Measurements from ENCODE around the gene YPEL2.

DNA sequence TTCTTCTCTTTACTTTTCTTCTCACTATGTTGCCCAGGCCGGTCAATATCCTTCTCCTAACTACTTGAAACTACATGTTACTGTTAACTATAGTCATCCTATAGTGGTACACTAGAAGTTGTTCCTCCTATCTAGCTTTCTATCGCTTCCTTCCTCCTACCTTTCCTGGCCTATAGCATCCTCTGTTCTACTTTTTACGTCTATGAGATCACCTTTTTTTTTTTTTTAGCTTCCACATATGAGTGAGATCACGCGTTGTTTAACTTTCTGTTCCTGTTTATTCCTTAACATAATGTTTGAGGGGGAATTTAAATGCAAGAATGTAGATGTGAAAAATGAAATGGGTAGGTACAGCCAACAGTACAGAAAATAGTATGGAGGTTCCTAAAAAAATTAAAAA is 30.5 kb upstream of the YPEL2 start:
- TF ChIP-seq, protein P1, sequence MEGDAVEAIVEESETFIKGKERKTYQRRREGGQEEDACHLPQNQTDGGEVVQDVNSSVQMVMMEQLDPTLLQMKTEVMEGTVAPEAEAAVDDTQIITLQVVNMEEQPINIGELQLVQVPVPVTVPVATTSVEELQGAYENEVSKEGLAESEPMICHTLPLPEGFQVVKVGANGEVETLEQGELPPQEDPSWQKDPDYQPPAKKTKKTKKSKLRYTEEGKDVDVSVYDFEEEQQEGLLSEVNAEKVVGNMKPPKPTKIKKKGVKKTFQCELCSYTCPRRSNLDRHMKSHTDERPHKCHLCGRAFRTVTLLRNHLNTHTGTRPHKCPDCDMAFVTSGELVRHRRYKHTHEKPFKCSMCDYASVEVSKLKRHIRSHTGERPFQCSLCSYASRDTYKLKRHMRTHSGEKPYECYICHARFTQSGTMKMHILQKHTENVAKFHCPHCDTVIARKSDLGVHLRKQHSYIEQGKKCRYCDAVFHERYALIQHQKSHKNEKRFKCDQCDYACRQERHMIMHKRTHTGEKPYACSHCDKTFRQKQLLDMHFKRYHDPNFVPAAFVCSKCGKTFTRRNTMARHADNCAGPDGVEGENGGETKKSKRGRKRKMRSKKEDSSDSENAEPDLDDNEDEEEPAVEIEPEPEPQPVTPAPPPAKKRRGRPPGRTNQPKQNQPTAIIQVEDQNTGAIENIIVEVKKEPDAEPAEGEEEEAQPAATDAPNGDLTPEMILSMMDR (IDR thresholded peaks at IDR 0.05), result no peak
- TF ChIP-seq EZH2 (IDR thresholded peaks at IDR 0.05; ENCODE audit: borderline replicate concordance, insufficient read depth, low read depth, low read length, poor library complexity, severe bottlenecking), result no peak

Data from B cell (primary cell).